HepG2 (cell line): Measurements from ENCODE around the gene IQSEC1.

ENCODE experiments used
- EP300 ChIP-seq, 3 experiments: sonication (generic) in 1 of 3; formaldehyde crosslinking in 1 of 3; IDR thresholded peaks; 2 replicates each; pipeline versions ENCODE4 v1.5.1 to v1.6.1; 2011 to 2020; ENCODE audit warnings: low read depth in 2 of 3, low read length in 2 of 3, borderline replicate concordance in 1 of 3, improper control_type of control experiment in 1 of 3, mild to moderate bottlenecking in 1 of 3, missing genetic modification reagents in 1 of 3, moderate library complexity in 1 of 3
- EZH2 ChIP-seq: conservative IDR thresholded peaks from 2 replicates; pipeline ENCODE4 v1.6.1; 2012; ENCODE audit warnings: mild to moderate bottlenecking, low read depth, low read length, moderate library complexity
- HNRNPL ChIP-seq: fragments of 200-400 bp; formaldehyde crosslinking; IDR thresholded peaks from 2 replicates; pipeline ENCODE4 v1.6.1; 2017; ENCODE audit warnings: mild to moderate bottlenecking, low read depth, low read length
- PITX1 ChIP-seq: sonication (generic); formaldehyde crosslinking; IDR thresholded peaks from 2 replicates; pipeline ENCODE4 v1.5.1; 2020; ENCODE audit warnings: mild to moderate bottlenecking, missing genetic modification reagents
- TBP ChIP-seq: sonication (generic); formaldehyde crosslinking; IDR thresholded peaks from 2 replicates; pipeline ENCODE4 v1.5.0; 2020; ENCODE audit warnings: missing genetic modification reagents
- ZBTB42 ChIP-seq: sonication (generic); formaldehyde crosslinking; IDR thresholded peaks from 2 replicates; pipeline ENCODE4 v1.5.0; 2020; ENCODE audit warnings: mild to moderate bottlenecking, missing genetic modification reagents

DNA sequence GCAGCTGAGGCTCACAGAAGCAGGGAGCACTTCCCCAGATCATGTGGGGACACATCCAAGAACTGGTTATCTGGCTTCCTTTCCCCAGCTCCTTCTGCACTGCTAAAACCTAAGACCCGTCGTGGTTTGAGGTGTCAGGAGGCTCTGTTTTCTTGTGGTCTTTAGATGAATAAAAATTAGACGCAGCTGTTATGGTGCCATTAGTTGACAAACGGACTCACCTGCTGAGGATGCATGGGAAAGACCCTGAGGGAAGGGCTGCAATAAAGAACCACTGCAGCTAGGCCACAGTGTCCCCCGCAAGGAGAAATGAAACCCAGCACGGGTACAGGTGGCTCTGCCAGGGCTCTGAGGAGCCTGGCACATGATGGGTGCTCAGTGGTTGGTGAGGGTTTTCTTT lies 99.4 kb downstream of the IQSEC1 start:
- no peak for TF ChIP-seq EP300 (IDR thresholded peaks at IDR 0.05; ENCODE audit: low read depth in 2 of 2, low read length in 2 of 2)
- TF ChIP-seq EP300 (CRISPR knock-in tag; IDR thresholded peaks at IDR 0.05; ENCODE audit: borderline replicate concordance), result no peak
- no peak for TF ChIP-seq PITX1
- no peak for TF ChIP-seq TBP (CRISPR knock-in tag)
- no peak for TF ChIP-seq EZH2
- TF ChIP-seq ZBTB42, result no peak
- no peak for TF ChIP-seq HNRNPL
